Right atrium auricular region (tissue), 2 donors: ENCODE data around the gene AARSD1. TPM values are rescaled to one million over a fixed set of nuclear protein-coding genes. Genes with fewer than 3 reads are reported as not detected.

Source experiments
- DNase-seq: peaks from one replicate; pipeline ENCODE4 v3.0.0-alpha.2; 2019; ENCODE audit warnings: low spot score
- H3K27ac ChIP-seq, 2 donors: fragments of 200-600 bp; sonication (generic); 1 replicate in 1 of 2; 2 replicates in 1 of 2; pipeline ENCODE4 v1.5.1; 2016 to 2019
- H3K27me3 ChIP-seq, 2 donors: fragments of 200-600 bp; sonication (generic); one replicate each; pipeline versions ENCODE4 v1.5.1 to v1.6.0; 2017 to 2019
- H3K36me3 ChIP-seq: fragments of 200-600 bp; sonication (generic); one replicate; pipeline ENCODE4 v1.5.1; 2016
- H3K4me1 ChIP-seq, 2 donors: fragments of 200-600 bp; sonication (generic); one replicate each; pipeline versions ENCODE4 v1.5.1 to v1.6.0; 2017 to 2019
- H3K4me3 ChIP-seq, 2 donors: fragments of 200-600 bp; sonication (generic); 1 replicate in 1 of 2; 2 replicates in 1 of 2; pipeline ENCODE4 v1.5.1; 2017 to 2019; ENCODE audit warnings: mild to moderate bottlenecking in 1 of 2, moderate library complexity in 1 of 2
- H3K9me3 ChIP-seq, 2 donors: fragments of 200-600 bp; sonication (generic); one replicate each; pipeline ENCODE4 v1.5.1; 2019
- CTCF ChIP-seq, 2 donors: fragments of 200-600 bp; sonication (generic); IDR thresholded peaks; one replicate each; pipeline ENCODE4 v1.5.1; 2019; ENCODE audit warnings: antibody characterized with exemption in 2 of 2
- total RNA-seq, 2 donors: library from RNA; depleted of rRNA; stranded (reverse); fragments of >200 nt; gene quantifications; one replicate each; pipeline ENCODE4 v1.1.0, GENCODE V29; 2016

The AARSD1 gene
- total RNA-seq, result 10 to 100 TPM; 17.8 to 24.6 TPM

- TF ChIP-seq CTCF (IDR thresholded peaks at IDR 0.05), result peak in 1 of 2 donors; percentile 16
- peak; percentile 90 for DNase-seq
These were observed at the start of gene AARSD1 for GRCh38 chr17:42964161-42964932. Gene AARSD1, minus strand, starts transcription at chr17:42964454. Its CDS starts 14 bp downstream, at chr17:42964440.

GRCh38 chr17:43013296-43013695 lies 49.0 kb upstream of the AARSD1 start:
- Histone ChIP-seq H3K4me3 (no peak overlapping the region), H3K4me1 (peaks cover 0 to 78% of the 10 kb centered on the region in 2 donors), H3K27ac (peak overlapping the region in 1 of 2 donors; percentile 56), H3K9me3 (no peaks in the 10 kb centered on the region), H3K27me3 (no peaks in the 10 kb centered on the region), H3K36me3 (peaks cover 26% of the 10 kb centered on the region)
- no peak for TF ChIP-seq CTCF (IDR thresholded peaks at IDR 0.05)
- DNase-seq, result no peak

More at GRCh38 chr17:42964161-42964932, at the start of gene AARSD1:
- H3K27ac ChIP-seq, result peak within 1 kb of the TSS; percentile 81 to 88
- H3K27me3 ChIP-seq, result no peaks in the 10 kb centered on the region
- peaks cover 0 to 12% of the 10 kb centered on the region in 2 donors for H3K4me1 ChIP-seq
- H3K4me3 ChIP-seq, result peak within 1 kb of the TSS; percentile 68 to 70
- H3K36me3 ChIP-seq, result peaks cover 26% of the 10 kb centered on the region
- no peaks in the 10 kb centered on the region for H3K9me3 ChIP-seq

- no peak for DNase-seq
- no peak for TF ChIP-seq CTCF (IDR thresholded peaks at IDR 0.05)
- Histone ChIP-seq H3K27me3 (no peaks in the 10 kb centered on the region), H3K4me1 (peaks cover 0 to 78% of the 10 kb centered on the region in 2 donors), H3K27ac (peak overlapping the region; percentile 35 to 56), H3K4me3 (no peak overlapping the region), H3K9me3 (no peaks in the 10 kb centered on the region), H3K36me3 (peaks cover 22% of the 10 kb centered on the region)
These were observed 47.6 kb upstream of the AARSD1 start for GRCh38 chr17:43011728-43012472.

GRCh38 chr17:43010667-43011308 lies 46.5 kb upstream of the AARSD1 start:
- no peak overlapping the region for H3K4me3 ChIP-seq
- no peak for DNase-seq
- H3K27me3 ChIP-seq, result no peaks in the 10 kb centered on the region
- TF ChIP-seq CTCF (IDR thresholded peaks at IDR 0.05), result no peak
- peaks cover 0 to 71% of the 10 kb centered on the region in 2 donors for H3K4me1 ChIP-seq
- no peaks in the 10 kb centered on the region for H3K9me3 ChIP-seq
- H3K27ac ChIP-seq, result peak overlapping the region; percentile 35 to 56
- peaks cover 11% of the 10 kb centered on the region for H3K36me3 ChIP-seq

GRCh38 chr17:43006639-43007551 lies 42.6 kb upstream of the AARSD1 start, which contains the start of gene IFI35:
Gene IFI35, plus strand, starts transcription at chr17:43006784. Its CDS starts 164 bp downstream, at chr17:43006948.
- Histone ChIP-seq H3K9me3 (no peaks in the 10 kb centered on the region), H3K36me3 (peaks cover 20% of the 10 kb centered on the region), H3K27ac (peak within 1 kb of the TSS; percentile 82 to 88), H3K27me3 (no peaks in the 10 kb centered on the region), H3K4me1 (peaks cover 0 to 33% of the 10 kb centered on the region in 2 donors), H3K4me3 (peak within 1 kb of the TSS; percentile 55 to 64)
- DNase-seq, result peak; percentile 92
- peak; percentile 15 to 77 for TF ChIP-seq CTCF (IDR thresholded peaks at IDR 0.05)
